ENCODE results near the gene EPS8L2. TPM values are rescaled to one million over a fixed set of nuclear protein-coding genes. Genes with fewer than 3 reads are reported as not detected.

EPS8L2 gene
- total RNA-seq, 3 donors from 2014 or later = 176 to 335 (median 253) TPM

DNA sequence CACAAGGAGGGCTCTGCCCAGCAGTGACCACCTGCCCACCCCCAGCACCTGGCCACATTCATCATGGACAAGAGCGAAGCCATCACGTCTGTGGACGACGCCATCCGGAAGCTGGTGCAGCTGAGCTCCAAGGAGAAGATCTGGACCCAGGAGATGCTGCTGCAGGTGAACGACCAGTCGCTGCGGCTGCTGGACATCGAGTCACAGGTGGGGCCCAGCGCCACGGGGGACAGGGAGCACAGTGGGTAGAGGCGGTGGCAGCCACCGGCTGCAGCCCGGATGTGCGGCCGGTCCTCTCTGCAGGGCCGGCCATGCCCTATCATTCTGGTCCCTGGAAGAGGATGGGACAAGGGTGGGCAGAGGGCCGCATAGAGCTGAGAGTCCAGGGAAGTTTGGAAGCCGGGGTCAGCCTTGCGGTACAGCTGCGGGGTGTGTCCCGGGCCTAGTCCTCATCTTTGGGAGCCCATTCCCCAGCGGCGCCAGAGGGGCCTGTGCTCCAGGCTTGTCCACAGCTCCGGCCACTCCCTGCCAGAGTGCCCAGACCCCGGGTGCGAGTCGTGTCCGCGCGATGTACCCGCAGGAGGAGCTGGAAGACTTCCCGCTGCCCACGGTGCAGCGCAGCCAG is 14.1 kb downstream of the EPS8L2 start:
- Histone ChIP-seq H3K9me3 (no peaks in the 10 kb centered on the region), H3K36me3 (ENCODE audit: low read depth) (no peaks in the 10 kb centered on the region), H3K4me3 (no peak overlapping the region), H3K4me1 (ENCODE audit: low read depth) (peaks cover 14% of the 10 kb centered on the region)
- no peak for TF ChIP-seq CTCF (IDR thresholded peaks at IDR 0.05)
- intact Hi-C loops (cut with DNase I, micrococcal nuclease) = loop anchor here (10.0 kb wide), 2 partner anchors 55 to 165 kb away; no protein-coding TSS in a partner anchor
- DNase-seq (no peak), ATAC-seq (no peak)

- no peaks in the 10 kb centered on the region for H3K36me3 ChIP-seq (ENCODE audit: low read depth)
- no peaks in the 10 kb centered on the region for H3K9me3 ChIP-seq
- H3K4me3 ChIP-seq = no peak overlapping the region
- TF ChIP-seq CTCF (IDR thresholded peaks at IDR 0.05) = no peak
- DNase-seq (peak; percentile 84 to 87 (median 86)), ATAC-seq (peak; percentile 91)
- intact Hi-C loops (cut with DNase I, micrococcal nuclease) = loop anchor here (10.0 kb wide), 2 partner anchors 56 to 166 kb away; no protein-coding TSS in a partner anchor
- H3K4me1 ChIP-seq (ENCODE audit: low read depth) = peaks cover 20% of the 10 kb centered on the region
Measured at GRCh38 chr11:720642-721246, 14.7 kb downstream of the EPS8L2 start.

DNA sequence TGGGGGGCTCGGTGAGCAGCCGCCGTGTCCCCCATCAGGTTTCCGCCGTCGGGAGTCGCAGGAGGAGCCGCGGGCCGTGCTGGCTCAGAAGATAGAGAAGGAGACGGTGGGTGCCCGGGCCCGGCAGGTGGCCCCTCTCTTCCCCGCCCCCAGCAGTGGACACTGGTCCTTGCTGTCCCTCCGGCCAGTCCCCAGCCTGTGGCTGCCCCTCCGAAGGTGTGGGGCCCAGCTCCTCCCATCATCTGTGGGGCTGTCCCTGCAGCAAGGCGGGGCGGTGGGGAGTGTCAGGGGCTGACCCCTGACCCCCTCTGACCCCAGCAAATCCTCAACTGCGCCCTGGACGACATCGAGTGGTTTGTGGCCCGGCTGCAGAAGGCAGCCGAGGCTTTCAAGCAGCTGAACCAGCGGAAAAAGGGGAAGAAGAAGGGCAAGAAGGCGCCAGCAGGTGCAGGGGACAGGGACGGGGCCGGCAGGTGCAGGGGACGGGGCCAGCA is 15.3 kb downstream of the EPS8L2 start:
- DNase-seq (peak in 1 of 3 donors; percentile 55), ATAC-seq (no peak)
- TF ChIP-seq CTCF (IDR thresholded peaks at IDR 0.05) = no peak
- Histone ChIP-seq H3K4me1 (ENCODE audit: low read depth) (peaks cover 25% of the 10 kb centered on the region), H3K9me3 (no peaks in the 10 kb centered on the region), H3K36me3 (ENCODE audit: low read depth) (no peaks in the 10 kb centered on the region), H3K4me3 (no peak overlapping the region)
- intact Hi-C loops (cut with DNase I, micrococcal nuclease) = loop anchor here (10.0 kb wide), 2 partner anchors 56 to 166 kb away; no protein-coding TSS in a partner anchor

DNA sequence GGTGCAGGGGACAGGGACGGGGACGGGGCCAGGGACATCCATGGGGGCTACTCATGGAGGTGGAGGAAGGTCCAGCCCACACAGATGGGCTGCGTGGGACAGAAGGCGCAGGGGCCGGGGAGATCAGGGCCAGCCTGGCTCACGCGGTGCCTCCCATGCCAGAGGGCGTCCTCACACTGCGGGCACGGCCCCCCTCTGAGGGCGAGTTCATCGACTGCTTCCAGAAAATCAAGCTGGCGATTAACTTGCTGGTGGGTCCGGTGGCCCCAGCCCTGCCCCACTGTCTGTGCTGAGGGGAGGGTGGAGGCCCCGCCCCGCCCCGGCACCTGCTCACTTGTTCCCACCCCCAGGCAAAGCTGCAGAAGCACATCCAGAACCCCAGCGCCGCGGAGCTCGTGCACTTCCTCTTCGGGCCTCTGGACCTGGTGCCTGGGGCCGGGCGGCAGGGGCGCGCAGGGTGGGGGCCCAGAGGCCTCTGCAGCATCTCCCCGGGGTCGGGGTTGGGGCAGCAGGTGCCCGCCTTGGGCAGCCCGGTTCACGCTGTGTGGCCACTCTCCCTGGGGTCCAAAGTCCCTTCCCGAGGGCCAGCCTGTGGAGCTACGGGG is 15.8 kb downstream of the EPS8L2 start:
- Histone ChIP-seq H3K36me3 (ENCODE audit: low read depth) (no peaks in the 10 kb centered on the region), H3K4me1 (ENCODE audit: low read depth) (peaks cover 29% of the 10 kb centered on the region)

More for the DNA sequence above, 15.8 kb downstream of the EPS8L2 start:
- H3K4me3 ChIP-seq = no peak overlapping the region
- no peaks in the 10 kb centered on the region for H3K9me3 ChIP-seq
- no peak for TF ChIP-seq CTCF (IDR thresholded peaks at IDR 0.05)
- DNase-seq (peak; percentile 51 to 83 (median 65)), ATAC-seq (peak; percentile 5)
- intact Hi-C loops (cut with DNase I, micrococcal nuclease) = loop anchor here (10.0 kb wide), 2 partner anchors 57 to 167 kb away; no protein-coding TSS in a partner anchor
